ENCODE data around the gene MRPL9.

MRPL9 gene

DNA sequence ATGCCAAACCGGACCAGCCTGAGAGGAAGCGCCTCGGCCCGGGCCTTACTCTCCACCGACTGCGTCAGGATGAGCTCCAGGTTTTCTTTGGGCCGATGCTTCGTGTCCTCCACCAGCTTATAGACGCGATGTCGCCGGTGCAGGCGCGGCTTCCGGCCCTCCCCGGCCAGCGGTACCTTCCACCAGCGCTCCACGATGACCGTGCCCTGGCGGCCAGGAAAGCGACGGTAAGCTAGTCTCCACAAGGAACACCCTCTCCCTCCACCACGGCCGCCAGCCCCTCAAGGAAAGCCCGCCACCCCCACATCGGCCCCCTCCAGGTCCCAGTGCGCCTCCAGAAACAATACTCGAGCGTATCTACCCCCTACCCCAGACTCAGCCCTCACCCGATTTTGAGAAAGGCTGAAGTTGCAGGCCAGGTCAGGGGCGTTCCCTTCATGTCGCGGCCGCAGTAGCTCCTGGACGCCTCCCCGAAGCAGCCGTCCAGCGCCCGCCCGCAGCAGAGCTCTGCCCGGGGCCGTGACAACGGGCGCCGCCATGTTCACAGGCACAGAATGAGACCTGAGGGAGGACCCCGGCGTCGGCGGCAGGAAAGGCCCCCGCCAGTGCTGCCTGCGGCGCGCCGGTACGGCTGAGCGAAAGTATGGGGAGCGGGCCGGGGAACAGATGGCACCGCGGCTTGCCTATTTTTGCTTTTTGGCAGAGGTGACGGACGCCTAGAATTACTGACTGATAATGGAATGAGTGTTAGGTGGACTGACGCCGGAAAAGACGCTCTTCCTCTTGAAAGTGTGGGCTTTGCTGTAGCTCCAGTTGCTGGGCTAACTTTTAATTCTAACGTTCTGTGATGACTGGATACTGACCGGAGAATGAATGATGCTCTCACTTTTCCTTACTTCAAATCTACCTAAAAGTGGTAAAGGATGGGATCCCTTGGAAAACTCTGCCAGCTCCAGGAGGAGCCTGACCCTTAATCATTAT, at the start of gene MRPL9:
Gene MRPL9, minus strand, starts transcription at position 556 of the 981 bp plus-strand sequence. Its CDS starts 17 bp downstream, at position 539.
- DNase-seq, result peak; percentile 21 to 88 (median 72)

- no peak for DNase-seq
Observed at GRCh38 chr1:151811181-151811580, 47.9 kb upstream of the MRPL9 start.

DNA sequence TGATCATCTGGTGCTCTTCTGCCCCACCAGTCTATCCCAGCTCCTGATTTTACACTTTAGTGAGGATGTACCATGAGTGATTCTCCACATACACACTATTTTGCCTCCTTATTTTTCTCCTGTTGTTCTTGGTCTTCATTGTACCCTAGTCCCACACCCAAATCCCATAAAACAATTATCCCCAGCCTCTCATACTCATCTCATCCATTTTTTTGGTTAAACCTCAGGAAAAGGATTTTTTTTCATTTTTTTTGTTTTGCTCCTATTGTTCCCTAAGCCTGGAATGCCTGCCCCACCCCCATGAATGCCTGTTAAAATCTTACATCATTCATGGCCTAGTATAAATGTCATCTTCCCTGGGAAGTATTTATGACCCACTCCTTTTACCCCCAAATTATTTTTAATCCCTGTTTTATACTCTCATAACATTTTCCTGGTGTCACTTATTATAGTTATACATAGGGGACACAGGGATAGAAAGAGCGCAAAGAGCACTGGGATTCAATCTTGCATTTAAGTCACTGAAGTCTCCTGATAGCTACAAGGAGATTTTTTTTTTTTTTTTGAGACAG, 46.8 kb upstream of the MRPL9 start:
- DNase-seq, result no peak

DNA sequence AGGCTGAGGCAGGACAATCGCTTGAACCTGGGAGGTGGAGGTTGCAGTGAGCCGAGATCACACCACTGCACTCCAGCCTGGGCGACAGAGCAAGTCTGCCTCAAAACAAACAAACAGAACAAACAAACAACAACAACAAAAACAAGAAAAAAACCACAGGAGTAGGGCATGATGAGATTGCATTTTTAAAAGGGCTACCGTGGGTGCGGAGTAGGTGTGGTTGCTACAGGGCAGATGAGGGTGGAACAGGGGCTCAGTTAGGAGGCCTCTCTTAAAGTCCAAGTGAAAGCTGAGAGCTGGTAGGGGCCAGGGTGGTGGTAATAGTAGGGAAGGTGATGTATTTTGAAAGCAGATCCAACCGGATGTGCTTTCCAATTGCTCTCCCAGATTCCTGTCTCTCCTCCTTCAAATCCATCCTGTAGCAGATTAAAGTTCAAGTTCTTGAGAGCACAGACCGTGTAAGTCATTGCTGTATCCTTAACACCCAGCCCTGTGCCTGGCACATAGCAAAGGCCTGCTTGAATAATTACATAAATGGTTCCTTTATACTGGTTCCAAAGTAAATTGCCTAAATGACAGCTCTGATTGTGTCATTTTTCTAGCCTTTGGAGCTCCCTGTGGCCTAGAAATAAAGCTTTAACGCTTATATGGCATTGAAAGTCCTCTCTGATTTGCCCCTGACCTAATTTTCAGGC, 46.1 kb upstream of the MRPL9 start:
- peak in 4 of 58 donors; percentile 6 to 22 (median 8) for DNase-seq

DNA sequence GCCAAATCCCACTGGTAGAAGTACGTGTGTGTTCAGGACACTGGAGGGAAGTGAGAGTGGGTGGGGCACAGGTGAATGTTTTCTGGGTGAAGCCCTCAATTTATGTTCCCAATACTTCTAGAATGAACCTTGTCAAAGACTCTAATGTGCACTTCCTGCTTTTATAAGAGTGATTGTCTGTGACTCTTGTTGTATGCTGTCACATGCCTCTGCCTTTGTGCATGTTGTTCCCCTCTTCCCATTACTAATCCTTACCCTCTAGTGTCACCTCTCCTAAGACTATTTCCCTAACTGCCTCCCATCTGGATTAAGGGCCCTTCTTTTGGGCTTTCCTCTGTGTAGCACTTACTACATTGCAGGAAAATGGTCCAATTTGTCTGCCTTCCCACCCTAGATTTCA, 44.5 kb upstream of the MRPL9 start:
- no peak for DNase-seq

DNA sequence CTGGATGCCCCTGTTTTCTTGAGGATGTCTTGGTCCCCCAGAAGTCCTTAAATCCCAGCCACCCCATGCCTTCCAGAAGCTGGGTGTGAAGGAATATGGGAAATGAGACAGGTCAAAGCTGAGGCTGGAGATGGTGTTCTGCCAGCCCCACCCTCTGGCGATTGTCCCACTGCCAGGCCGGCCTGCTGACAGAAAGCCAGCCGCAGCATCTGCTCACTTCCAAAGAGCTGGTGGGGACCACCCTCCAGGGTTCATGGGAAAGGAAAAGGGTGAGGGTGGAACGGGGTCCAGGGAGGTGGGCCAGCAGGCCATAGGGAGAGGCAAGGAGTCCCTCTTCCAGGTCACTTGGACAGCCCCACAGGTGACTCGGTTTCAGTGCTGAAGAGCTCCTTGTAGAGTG, 43.8 kb upstream of the MRPL9 start:
- no peak for DNase-seq

DNA sequence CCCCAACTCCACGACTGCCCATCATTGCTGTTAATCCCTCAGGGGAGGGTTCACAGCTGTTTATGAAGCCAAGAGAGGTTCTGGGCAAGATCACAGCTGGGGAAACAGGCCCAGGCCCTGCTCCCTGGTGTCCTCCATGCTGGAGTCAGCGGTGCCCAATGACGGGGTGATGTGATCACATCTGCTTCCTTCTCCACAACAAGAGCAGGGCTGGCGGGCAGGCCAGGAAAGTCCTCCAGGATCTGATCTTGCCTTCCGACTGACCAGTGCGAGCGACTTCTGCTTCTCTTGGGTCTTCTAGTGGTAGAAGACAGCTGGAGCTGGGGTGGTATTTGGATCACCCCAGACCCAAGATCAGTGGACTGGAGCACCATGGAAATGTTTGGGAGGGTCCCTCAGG, 42.9 kb upstream of the MRPL9 start:
- DNase-seq, result no peak

DNA sequence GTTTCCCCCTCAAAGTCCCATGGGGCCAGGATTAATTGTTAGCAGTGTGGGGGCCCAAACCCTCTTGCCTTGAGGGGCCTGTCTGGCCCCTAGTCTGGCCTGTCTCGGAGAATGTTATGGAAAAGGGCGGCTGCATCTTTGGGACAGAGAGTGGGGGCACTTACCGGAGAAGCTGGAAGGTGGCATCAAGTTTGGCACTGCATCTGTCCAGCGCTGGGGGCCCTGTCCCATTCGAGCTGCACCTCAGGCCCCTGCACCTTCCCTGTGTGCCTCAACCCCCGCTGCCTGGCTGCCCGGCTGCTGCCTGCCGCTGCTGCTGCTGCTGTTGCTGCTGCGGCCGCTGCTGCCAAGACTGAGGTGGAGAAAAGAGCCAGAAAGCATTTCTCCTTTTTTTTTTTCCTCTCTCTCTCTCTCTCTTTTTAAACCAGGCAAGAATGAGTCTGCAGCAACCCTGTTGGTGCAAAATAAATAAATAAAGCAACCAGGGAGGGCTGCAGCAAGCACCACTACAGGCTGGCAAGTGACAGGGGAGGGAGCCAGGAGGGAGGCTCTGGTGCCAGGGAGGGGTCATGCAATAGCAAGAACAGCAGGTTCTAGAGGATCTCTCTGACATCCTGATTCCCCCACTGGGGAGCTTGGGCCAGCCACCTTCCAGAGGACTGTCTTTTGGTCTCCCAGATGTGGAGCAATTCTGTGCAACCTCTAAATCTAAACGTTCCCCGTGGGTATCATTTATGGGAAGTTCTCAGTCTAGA, 41.9 kb upstream of the MRPL9 start, which contains the start of gene LINGO4:
Gene LINGO4, minus strand, starts transcription at position 354 of the 755 bp plus-strand sequence. CDS start 2,715 bp downstream, outside the sequence.
- no peak for DNase-seq

DNA sequence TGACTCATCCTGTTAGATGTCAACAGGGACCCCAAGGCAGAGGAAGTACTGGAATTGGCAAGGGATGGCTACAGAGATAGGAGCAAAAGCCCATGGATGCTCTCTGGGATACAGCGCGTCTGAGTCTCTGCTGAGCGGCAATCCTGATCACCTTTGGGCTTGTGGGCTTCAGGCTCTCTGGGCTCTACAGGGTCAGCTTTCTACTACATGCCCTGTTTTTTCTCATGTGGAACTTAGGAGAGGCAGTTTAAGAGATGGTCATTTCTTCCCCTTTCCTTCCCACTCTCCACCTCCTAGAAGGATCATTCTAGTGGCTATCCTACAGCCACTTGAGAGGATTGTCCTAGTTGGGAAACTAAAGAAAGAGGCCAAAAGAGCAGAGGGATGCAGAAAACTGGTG, 40.6 kb upstream of the MRPL9 start:
- DNase-seq, result no peak

- no peak for DNase-seq
Observed at GRCh38 chr1:151803164-151803563, 39.9 kb upstream of the MRPL9 start.

- no peak for DNase-seq
Observed at GRCh38 chr1:151802372-151802771, 39.1 kb upstream of the MRPL9 start.

DNA sequence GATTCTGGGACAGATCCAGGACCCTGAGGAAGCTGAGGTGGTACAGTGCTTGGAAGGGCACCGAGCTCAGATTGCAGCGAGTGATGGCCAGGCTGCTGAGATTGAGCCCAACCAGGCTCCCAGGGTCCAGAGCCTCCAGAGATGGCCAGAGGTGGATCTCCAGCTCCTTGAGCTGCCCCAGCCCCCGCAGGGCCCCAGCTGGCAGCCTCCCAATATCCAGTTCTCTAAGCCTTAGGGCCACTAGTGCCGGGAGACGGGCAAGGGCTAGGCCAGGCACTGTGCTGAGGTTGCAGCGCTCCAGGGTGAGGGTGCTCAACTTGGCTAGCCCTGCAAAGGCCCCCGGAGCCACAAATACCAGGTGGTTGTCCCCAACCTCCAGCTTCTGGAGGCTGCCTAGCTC, 38.5 kb upstream of the MRPL9 start:
- no peak for DNase-seq

- DNase-seq, result no peak
Observed at GRCh38 chr1:151801310-151801820, 38.1 kb upstream of the MRPL9 start.

GRCh38 chr1:151800830-151801229, 37.5 kb upstream of the MRPL9 start:
- no peak for DNase-seq

GRCh38 chr1:151799179-151800022, 36.1 kb upstream of the MRPL9 start:
- peak in 3 of 58 donors; percentile 6 to 24 (median 18) for DNase-seq

- DNase-seq, result no peak
Observed at GRCh38 chr1:151798571-151798970, 35.3 kb upstream of the MRPL9 start.

DNA sequence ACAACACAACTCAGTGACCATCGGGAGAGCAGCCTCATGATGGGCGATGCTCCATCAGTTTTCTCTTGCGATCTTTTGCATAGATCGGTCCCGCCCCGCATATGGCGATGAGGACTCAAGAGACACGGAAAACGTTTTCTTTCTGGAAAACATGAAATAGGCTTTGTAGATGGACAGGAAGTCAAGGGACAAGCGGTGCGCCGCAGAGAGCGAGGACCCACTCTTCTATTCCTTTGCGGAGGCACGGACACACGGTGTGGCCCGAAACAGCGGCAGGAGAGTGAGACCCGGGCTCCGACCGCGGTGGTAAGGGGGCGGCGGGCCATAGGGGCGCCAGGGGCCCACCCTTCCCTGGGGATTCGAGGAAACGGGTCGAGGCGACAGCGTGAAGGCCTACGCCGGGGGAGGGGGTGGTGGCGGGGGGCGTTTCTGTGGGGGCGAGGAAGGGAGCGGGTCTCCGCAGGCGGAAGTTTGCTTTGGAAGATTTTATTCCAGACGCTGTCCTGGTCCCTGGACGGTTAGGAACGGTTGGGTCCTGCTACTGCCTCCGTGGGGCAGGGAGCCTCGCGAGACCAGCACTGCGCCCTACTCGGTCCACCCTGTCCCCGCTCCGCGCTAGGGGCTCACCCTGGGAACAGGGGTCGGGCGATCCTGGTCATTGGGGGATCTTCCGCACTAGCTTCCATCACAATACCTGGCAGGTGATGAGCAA, 27.8 kb upstream of the MRPL9 start:
- peak in 6 of 58 donors; percentile 13 to 57 (median 40) for DNase-seq

DNA sequence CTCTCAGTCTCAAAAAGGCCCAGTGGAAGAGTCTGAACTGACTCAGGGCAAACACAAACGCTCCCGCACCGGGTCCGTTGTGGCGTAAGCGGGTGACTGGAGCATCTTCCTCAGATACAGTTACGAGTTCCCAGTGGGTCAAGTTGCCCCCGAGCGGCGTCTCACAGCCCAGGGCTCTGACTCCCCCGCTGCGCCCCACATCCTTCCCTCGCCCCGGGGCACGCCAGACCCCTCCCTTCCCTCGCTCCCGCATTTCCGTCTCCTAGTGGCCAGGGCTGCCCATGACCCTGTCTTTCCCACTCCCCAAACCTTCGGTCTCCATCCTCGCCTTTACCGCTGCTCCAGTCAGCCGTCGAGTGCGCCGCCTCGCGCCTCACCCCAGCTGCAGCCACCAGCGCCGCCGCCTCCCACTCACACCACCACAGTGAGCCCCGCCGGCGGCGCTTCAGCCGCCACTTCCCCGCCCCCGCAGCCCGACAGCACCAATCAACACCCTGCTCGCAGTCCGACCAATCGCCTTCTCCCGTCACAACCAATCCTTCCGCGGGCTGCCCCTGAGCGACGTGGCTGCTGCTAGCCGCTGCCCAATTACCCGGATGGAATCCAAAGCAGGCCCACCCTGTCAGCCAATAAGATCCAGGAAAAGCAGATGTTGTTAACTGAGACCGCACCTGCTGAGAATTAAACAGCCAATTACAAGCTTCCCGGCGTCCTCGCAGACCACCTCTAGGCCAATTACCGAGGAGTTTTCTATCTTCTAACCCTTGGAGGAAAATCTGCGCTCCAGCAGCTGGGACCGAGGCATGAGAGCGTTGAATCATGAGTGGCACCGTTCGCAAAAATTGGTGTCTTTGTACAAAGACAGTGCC, 27.0 kb upstream of the MRPL9 start, which contains the start of gene TDRKH:
Gene TDRKH, minus strand, starts transcription at position 430 of the 869 bp plus-strand sequence. CDS start 7,478 bp downstream, outside the sequence.
- peak; percentile 87 to 99 (median 98) for DNase-seq

Measured in anterior cingulate cortex (tissue), 58 donors.